Sigmoid colon (tissue), 7 donors: Measurements from ENCODE around the gene UTP11. TPM values are rescaled to one million over a fixed set of nuclear protein-coding genes. Genes with fewer than 3 reads are reported as not detected.

Experiments used
- DNase-seq: peaks from one replicate; pipeline ENCODE4 v3.0.0-alpha.2; 2019
- H3K27ac ChIP-seq, 4 donors: fragments of 200-600 bp; sonication (generic); one replicate each; pipeline ENCODE4 v1.5.1; 2016 to 2019; ENCODE audit warnings: mild to moderate bottlenecking in 1 of 4
- H3K27me3 ChIP-seq, 3 donors: fragments of 200-600 bp; sonication (generic); one replicate each; pipeline ENCODE4 v1.5.1; 2019; ENCODE audit warnings: mild to moderate bottlenecking in 1 of 3
- H3K36me3 ChIP-seq, 4 donors: fragments of 200-600 bp; sonication (generic); one replicate each; pipeline ENCODE4 v1.5.1; 2016 to 2019
- H3K4me1 ChIP-seq, 4 donors: fragments of 200-600 bp; sonication (generic); one replicate each; pipeline ENCODE4 v1.5.1; 2017 to 2019
- H3K4me3 ChIP-seq, 4 donors: fragments of 200-600 bp; sonication (generic); one replicate each; pipeline ENCODE4 v1.5.1; 2017 to 2019; ENCODE audit warnings: mild to moderate bottlenecking in 2 of 4, moderate library complexity in 1 of 4
- H3K9me3 ChIP-seq, 4 donors: fragments of 200-600 bp in 3 of 4; sonication (generic) in 3 of 4; one replicate each; pipeline versions ENCODE4 v1.5.1 to v1.6.1; 2013 to 2019
- CTCF ChIP-seq, 4 experiments: fragments of 450-650 bp in 3 of 4; fragments of 200-600 bp in 1 of 4; IDR thresholded peaks; one replicate each; pipeline ENCODE4 v1.5.1; 2016 to 2019; ENCODE audit warnings: antibody characterized with exemption in 4 of 4, mild to moderate bottlenecking in 3 of 4, moderate library complexity in 2 of 4
- EP300 ChIP-seq, 4 donors: sonication (generic); formaldehyde crosslinking; IDR thresholded peaks; one replicate each; pipeline ENCODE4 v1.6.1; 2017; ENCODE audit warnings: antibody characterized with exemption in 4 of 4
- POLR2A ChIP-seq, 2 donors: fragments of 450-650 bp; IDR thresholded peaks; one replicate each; pipeline ENCODE4 v1.6.1; 2016; ENCODE audit warnings: antibody characterized with exemption in 2 of 2, mild to moderate bottlenecking in 2 of 2, moderate library complexity in 2 of 2
- POLR2AphosphoS5 ChIP-seq, 4 donors: sonication (generic); formaldehyde crosslinking; IDR thresholded peaks; one replicate each; pipeline ENCODE4 v1.6.1; 2017; ENCODE audit warnings: antibody characterized with exemption in 4 of 4
- WGBS, 2 donors: extraction: QIAGEN DNeasy Blood & Tissue Kit; methylation state at CpG; one replicate each; pipeline ENCODE4 v1.1.7; 2013; 5-methylcytosine and 5-hydroxymethylcytosine counted together
- intact Hi-C: fragments of 100-400 bp; cut with DNase I; formaldehyde crosslinking; loops from one replicate; pipeline ENCODE4 v1.15.1; 2023
- polyA plus RNA-seq, 3 donors: library from polyadenylated mRNA; stranded (reverse); fragments of 200-250 nt; gene quantifications; one replicate each; pipeline ENCODE4 v1.2.3, GENCODE V29; 2013
- total RNA-seq, 4 donors: library from RNA; depleted of rRNA; stranded (reverse); fragments of >200 nt; gene quantifications; one replicate each; pipeline ENCODE4 v1.1.0, GENCODE V29; 2016
- donor health status: healthy with polysubstance abuse.
- donor health status: Bipolar disorder and iron deficiency.
- donor health status: healthy.

UTP11 gene
- total and polyA plus RNA-seq, 7 donors = 14.4 to 76.5 (median 54.8) TPM

- H3K4me1 ChIP-seq = no peaks in the 10 kb centered on the region
- no peaks in the 10 kb centered on the region for H3K36me3 ChIP-seq
- no peak for DNase-seq
- H3K4me3 ChIP-seq = no peak overlapping the region
- H3K27ac ChIP-seq = no peak overlapping the region
- no peaks in the 10 kb centered on the region for H3K9me3 ChIP-seq
- no peak for TF ChIP-seq POLR2A (IDR thresholded peaks at IDR 0.05)
- no peak for TF ChIP-seq EP300 (IDR thresholded peaks at IDR 0.05)
- no peak for TF ChIP-seq CTCF (IDR thresholded peaks at IDR 0.05)
- no peak for TF ChIP-seq POLR2AphosphoS5 (IDR thresholded peaks at IDR 0.05)
- intact Hi-C loops = no loop called here
- WGBS, 2 donors = 88 to 92% methylated on average over 3 of the region's 3 CpGs
- peaks cover 0 to 23% (median 23%) of the 10 kb centered on the region in 3 donors for H3K27me3 ChIP-seq
Observed at GRCh38 chr1:38055398-38055797, 42.9 kb downstream of the UTP11 start.

GRCh38 chr1:38055965-38056364, 43.4 kb downstream of the UTP11 start:
- H3K9me3 ChIP-seq = no peaks in the 10 kb centered on the region
- no peak for DNase-seq
- no peak overlapping the region for H3K4me3 ChIP-seq

GRCh38 chr1:38059635-38060250, 47.2 kb downstream of the UTP11 start:
- H3K4me1 ChIP-seq = no peaks in the 10 kb centered on the region
- DNase-seq = no peak
- no peak overlapping the region for H3K27ac ChIP-seq
- no peak overlapping the region for H3K4me3 ChIP-seq
- H3K27me3 ChIP-seq = peaks cover 0 to 6% (median 5%) of the 10 kb centered on the region in 3 donors
- TF ChIP-seq EP300 (IDR thresholded peaks at IDR 0.05) (no peak), CTCF (IDR thresholded peaks at IDR 0.05) (no peak), POLR2A (IDR thresholded peaks at IDR 0.05) (no peak), POLR2AphosphoS5 (IDR thresholded peaks at IDR 0.05) (no peak)
- intact Hi-C loops = no loop called here
- no peaks in the 10 kb centered on the region for H3K36me3 ChIP-seq
- no peaks in the 10 kb centered on the region for H3K9me3 ChIP-seq
- 50 to 78% methylated on average over 6 of the region's 6 CpGs for WGBS, 2 donors

More at GRCh38 chr1:38055965-38056364, 43.4 kb downstream of the UTP11 start:
- no peaks in the 10 kb centered on the region for H3K4me1 ChIP-seq
- intact Hi-C loops = no loop called here
- H3K27ac ChIP-seq = no peak overlapping the region
- no peaks in the 10 kb centered on the region for H3K36me3 ChIP-seq
- 57 to 82% methylated on average over 4 of the region's 4 CpGs for WGBS, 2 donors
- H3K27me3 ChIP-seq = peaks cover 0 to 20% (median 19%) of the 10 kb centered on the region in 3 donors
- TF ChIP-seq POLR2AphosphoS5 (IDR thresholded peaks at IDR 0.05) (no peak), POLR2A (IDR thresholded peaks at IDR 0.05) (no peak), EP300 (IDR thresholded peaks at IDR 0.05) (no peak)

GRCh38 chr1:38060498-38060897, 48.0 kb downstream of the UTP11 start:
- DNase-seq = no peak
- H3K27me3 ChIP-seq = no peaks in the 10 kb centered on the region
- no peak overlapping the region for H3K4me3 ChIP-seq
- H3K36me3 ChIP-seq = no peaks in the 10 kb centered on the region
- 48 to 80% methylated on average over 2 of the region's 2 CpGs for WGBS, 2 donors
- H3K27ac ChIP-seq = no peak overlapping the region
- no peak for TF ChIP-seq POLR2AphosphoS5 (IDR thresholded peaks at IDR 0.05)
- TF ChIP-seq CTCF (IDR thresholded peaks at IDR 0.05) = no peak
- no peak for TF ChIP-seq EP300 (IDR thresholded peaks at IDR 0.05)
- TF ChIP-seq POLR2A (IDR thresholded peaks at IDR 0.05) = no peak
- intact Hi-C loops = no loop called here
- H3K4me1 ChIP-seq = no peaks in the 10 kb centered on the region
- H3K9me3 ChIP-seq = no peaks in the 10 kb centered on the region

GRCh38 chr1:38061290-38061689, 48.8 kb downstream of the UTP11 start:
- no peaks in the 10 kb centered on the region for H3K9me3 ChIP-seq
- no peak overlapping the region for H3K4me3 ChIP-seq
- no peaks in the 10 kb centered on the region for H3K4me1 ChIP-seq
- DNase-seq = no peak
- no peaks in the 10 kb centered on the region for H3K36me3 ChIP-seq
- 89 to 98% methylated on average over 1 of the region's 1 CpG for WGBS, 2 donors
- H3K27me3 ChIP-seq = no peaks in the 10 kb centered on the region
- H3K27ac ChIP-seq = no peak overlapping the region
- intact Hi-C loops = no loop called here
- TF ChIP-seq CTCF (IDR thresholded peaks at IDR 0.05) = no peak
- TF ChIP-seq POLR2AphosphoS5 (IDR thresholded peaks at IDR 0.05) = no peak
- TF ChIP-seq POLR2A (IDR thresholded peaks at IDR 0.05) = no peak
- no peak for TF ChIP-seq EP300 (IDR thresholded peaks at IDR 0.05)
